Non-pigmented ciliary epithelial cell (primary cell): Measurements from ENCODE around the gene EVL.

Source experiments
- DNase-seq: peaks from one replicate; pipeline ENCODE4 v3.0.0-alpha.2; 2010; ENCODE audit warnings: low read depth

The EVL gene

DNA sequence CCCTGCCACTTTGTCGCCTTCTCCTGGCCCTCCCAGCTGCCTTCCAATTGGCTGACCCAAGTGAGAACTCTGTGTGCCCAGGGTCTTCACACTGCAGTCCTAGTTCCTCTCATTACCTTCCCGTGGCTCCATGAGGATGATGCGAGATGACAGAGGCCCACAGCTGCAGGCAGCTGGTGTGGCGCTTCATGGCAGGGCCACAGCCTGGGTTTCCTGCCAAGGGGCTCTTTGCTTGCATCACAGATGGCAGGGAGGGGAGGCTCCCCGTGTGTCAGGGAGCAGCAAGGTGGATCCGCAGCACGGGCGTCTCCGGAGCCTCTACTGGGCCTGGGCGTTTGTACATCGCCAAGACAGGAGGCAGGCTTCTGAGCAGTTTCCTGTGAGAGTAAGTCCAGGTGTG lies 65.3 kb downstream of the EVL start:
- DNase-seq = no peak

DNA sequence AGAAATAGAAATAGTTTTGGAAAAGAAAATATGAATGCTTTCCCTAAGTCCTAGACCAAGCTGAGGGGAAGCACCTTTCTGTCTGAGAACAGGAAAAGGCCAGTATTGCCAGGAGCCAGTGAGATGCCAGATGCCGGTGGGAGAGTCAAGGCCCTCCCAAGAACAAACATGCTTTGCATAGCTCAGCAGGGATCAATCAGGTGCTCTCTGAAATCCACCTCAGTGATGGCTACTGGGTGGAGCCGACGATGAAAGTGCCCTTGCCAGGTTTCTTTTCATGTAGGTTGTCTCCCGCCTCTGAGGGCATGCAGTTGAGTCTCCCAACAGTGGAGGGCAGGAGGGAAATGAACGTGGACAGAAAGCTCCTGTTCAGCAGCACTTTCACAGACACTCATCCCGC lies 66.0 kb downstream of the EVL start:
- no peak for DNase-seq

DNA sequence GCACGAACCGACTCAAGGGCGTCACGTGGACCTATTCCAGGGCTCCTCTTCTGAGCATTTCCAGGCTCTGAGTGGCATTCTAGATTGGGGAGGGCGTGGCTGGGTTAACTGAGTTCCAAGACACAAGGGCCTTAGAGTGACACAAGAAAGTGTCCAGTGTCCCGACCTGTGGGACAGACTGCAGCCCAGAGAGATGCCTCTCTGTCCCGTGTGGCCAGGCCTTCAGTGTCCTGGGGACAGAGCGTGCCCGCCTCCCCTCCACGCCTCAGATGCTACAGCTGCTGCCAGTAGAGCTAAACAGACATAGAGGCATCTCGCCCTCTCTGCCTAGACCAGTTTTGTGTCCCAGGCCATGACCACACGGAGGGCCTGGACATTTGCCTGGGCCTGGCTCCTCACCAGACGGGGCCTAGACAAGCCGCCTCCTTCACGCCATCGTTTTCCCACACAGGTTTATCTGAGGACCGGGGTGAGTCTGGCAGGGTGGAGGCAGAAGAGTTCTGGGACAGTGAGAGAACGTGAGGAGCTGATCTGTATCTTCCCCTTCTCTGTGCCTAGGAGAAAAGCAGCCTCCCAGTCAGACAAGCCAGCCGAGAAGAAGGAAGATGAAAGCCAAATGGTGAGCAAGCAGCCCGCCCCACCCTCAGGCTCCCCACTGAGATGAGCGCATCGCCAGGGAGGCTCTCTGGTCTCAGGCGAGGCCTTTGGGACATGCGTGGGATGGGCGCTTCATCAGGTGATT lies 67.1 kb downstream of the EVL start:
- no peak for DNase-seq

DNA sequence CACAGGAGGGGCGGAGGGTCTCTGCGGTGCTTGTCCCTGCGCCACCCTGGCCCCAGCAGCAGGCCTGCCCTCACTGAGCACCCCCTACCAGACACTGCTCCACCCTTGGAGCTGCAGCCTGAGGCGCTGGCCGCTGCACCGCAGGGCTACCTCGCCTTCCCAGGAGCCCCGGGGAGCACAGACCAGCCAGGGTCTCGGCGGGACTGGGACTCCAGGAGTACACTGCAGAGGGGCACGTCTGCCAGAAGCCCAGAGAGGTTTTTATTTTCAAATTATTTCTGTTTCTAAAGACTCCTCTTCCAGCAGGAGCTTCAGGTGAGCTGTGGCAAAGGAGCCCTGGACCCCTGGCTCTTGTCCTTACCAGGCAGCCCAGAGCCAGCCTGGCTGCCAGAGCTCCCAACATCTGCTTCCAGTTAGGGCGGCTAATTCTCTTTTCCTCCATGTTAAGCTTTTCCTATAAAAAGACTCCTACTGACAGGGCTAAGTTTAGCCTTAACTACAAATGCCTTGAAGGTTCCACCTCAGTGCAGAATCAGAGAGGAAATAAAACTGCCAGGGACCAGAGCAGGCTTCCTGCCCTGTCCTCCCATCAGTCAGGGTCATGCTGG lies 67.8 kb downstream of the EVL start:
- DNase-seq = no peak

DNA sequence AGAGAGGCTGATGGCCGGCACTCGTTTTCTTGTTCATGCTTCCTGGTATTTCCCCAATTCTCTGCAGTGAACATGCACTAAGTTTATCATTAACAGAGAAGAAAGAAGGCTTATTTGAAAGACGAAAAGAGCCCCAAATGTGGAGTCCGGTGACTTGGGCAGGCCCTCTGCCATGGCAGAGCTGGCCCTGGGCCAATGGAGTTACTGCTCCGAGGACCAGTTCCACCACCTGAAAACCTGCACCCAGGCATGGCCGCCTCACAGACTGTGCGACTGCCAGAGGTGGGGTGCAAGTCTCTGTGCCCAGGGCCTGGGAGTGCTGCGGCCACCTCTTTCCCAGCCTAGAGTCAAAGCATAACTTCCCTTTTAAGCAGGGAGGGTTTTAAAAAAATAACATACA lies 69.4 kb downstream of the EVL start:
- no peak for DNase-seq

DNA sequence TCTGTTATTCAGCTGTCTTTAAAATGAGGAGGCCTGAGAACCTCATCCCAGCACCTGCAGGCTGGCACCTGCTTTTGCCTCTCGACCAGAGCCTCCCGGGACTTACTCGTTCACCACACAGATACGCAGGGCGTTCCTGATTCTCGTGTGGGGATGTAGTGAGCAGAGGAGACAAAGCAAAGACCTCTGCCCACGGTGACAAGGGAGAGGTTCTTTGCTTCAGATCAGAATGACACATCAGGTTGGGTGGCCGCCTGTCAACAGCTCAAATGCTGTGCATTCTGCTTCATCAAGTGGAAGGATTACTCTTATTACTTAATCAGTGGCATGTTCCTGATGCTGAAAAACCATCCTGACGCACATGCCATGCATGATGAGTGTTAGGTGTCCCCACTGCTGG lies 69.9 kb downstream of the EVL start:
- no peak for DNase-seq

DNA sequence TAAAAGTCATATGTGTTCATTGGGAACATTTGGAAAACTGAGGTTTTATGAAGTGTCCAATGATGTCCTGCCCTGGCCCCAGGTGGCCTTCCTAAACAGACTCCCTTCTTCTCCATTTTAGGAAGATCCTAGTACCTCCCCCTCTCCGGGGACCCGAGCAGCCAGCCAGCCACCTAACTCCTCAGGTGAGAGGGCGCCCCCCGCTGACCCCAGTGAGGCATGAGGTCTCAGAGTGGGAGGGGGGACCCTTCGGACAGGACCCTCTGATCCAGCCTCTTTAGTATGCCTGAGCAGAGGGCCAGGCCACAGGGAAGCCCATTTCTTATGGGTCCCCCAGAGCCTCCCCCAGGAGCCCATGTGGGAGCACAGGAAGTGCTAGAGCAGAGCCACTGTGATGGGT lies 70.6 kb downstream of the EVL start:
- no peak for DNase-seq

DNA sequence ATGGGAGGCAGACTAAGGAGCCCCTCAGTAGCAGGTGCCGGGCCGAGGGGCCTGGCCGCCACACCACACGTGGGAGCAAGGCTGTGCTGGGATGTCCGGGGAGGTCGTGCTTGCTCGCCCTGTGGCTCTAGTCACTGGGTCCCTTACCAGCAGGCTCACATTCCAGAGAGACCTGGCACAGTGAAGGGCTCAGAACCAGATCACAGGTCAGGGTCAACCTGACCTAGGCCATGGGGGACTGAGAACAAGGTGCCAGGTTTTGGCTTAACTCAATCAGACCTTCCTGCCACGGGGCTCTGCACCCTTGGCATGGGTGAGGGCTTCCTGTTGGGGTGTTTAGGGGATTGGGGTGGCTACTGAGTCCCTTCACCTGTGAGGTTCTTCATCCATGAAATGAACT lies 72.0 kb downstream of the EVL start:
- DNase-seq = no peak

DNA sequence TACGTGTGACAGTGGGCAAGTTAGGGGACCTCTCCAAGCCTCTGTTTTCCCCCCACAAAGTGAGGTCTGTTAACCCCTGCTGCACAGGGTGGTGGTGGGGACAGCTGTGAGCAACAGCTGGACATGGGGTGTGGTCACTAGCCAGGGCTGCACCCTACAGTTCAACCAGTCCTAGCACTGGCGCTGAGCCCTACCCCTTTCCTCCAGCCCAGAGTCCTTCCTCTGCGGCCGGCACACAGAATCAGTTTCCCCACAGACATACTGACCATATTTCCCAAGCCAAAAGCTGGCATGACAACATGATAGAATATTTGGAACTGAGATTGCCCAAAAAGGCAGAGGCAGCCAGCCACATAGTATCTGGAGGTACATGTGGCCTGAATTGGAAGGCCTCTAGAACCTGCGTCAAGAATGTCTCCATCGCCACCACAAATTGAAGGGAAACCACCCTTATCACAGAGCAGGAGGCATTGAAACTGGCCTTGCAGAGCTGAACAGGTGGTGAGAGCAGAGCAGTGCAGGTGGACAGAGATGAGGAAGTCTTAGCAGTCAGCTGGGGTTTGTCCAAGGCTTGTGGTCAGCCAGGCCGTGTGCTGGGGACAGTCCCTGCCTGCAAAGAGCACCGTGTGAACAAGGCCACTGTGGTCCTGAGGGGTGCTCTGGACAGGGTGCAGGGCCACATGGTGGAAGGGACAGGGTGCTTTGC lies 73.0 kb downstream of the EVL start:
- no peak for DNase-seq

DNA sequence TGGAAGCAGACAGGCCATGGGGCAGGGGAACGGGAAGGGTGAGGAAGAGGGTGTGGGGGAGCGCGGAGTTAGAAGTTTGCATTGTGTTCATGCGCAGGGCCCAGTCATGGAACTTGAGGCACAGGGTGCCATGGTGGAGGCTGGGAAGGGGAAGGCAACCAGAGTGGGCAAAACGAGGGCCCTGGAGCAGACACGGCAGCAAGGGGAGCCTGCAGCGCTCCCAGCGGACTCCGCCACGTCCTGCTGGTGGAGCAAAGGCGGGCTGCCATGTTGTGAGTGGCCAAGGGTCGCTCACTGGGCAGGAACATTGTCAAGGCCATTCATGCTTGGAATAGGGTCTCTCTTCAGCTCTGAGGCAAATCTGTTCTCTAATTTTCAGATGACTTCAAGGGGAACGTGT lies 73.7 kb downstream of the EVL start:
- DNase-seq = no peak

DNA sequence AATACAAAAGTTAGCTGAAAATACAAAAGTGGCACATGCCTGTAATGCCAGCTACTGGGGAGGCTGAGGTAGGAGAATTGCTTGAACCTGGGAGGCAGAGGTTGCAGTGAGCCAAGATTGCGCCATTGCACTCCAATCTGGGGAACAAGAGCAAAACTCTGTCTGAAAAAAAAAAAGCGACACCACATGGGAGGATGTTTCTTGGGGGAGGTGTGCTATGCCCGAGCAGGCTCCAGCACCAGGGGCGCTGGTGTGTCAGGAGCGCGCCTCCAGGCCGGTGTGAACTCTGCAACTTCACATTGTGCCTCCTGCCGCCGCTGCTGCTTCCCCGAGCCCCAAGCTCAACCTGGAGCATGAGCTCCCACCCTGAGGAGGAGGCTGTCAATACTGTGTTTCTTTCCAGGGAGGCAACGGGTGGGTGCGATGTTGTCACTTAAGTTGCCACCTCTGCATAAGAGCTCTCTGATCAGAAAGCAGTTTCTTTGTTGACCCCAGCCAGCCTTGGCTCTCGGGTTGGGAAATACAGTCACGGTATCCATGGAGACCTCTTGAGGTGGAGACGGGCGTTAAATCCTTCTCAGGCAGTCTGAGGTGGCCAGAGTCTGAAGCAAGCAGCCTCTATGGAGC lies 75.3 kb downstream of the EVL start:
- DNase-seq = no peak

DNA sequence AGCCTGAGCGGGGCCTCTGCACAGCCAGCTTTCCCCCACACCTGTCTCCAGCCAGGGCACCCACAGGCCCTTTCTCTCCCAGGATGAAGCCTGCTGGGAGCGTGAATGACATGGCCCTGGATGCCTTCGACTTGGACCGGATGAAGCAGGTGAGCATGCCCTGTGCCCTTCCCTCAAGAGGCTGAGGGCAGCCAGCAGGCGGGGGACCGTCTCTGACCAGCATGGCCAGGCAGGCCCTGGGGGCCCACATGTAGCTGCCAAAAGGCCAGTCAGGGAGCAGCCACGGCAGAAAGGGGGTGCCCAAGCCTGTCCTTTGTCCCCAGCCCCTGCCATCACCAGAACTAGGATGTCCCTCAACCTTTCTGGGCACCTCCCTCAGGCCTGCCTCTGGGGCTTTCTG lies 75.9 kb downstream of the EVL start:
- DNase-seq = no peak

DNA sequence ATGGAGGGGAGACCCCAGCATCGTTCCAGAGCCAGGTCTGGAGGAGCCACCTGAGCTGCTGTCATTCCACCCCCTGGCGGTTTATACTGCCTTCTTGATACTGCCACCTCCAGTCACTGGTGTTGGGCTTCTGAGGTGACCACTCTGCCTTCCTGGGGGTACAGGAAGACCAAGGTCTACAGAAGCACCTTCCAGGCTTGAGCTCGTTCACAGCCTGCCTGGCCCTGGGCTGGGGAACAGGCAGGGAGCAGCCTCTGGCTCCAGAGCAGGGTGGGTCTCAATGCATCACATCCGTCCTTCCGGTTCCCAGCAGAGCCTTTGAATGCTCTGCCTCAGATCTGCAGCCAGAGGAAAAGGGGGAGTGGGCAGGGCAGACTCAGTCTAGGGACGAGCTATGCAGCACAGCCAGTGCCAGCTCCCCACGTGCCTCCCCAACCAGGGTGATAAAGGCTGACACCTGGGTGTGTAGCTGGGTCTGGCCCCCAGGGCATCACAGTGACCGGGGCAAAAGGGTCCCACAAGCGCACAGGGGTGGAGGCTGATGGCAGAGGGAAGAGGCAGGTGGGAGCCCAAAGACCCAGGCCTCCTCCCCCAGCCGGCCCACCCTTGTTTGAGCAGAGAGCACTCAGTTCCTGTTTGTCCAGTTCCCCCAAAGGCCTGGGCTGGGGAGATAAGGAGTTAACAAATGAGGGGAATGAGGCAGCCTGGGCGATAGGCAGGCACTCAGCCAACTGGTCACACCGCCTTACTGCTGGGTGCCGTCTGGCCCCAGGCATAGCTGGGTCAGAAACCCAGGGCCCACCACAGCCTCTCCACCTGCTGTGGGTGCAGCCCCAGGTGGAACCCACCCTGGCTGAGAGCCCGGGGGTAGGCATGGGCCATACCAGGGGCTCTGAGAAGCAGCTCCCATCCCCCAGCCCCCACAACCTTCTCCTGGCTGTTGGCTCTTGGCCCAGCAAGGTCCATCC lies 77.1 kb downstream of the EVL start:
- DNase-seq = no peak

DNA sequence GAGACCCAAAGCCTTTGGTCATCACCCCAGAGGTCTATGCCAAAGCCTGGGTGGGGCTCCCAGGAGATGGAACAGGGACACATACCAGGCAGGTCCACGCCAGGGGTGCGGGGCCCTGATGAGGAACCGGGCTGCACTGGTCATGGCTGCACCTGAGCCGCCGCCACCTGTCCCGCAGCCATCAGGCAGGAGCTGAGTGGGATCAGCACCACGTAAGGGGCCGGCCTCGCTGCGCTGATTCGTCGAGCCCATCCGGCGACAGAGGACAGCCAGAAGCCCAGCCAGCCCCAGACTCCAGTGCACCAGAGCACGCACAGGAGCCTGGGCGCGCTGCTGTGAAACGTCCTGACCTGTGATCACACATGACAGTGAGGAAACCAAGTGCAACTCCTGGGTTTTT lies 78.3 kb downstream of the EVL start:
- no peak for DNase-seq

DNA sequence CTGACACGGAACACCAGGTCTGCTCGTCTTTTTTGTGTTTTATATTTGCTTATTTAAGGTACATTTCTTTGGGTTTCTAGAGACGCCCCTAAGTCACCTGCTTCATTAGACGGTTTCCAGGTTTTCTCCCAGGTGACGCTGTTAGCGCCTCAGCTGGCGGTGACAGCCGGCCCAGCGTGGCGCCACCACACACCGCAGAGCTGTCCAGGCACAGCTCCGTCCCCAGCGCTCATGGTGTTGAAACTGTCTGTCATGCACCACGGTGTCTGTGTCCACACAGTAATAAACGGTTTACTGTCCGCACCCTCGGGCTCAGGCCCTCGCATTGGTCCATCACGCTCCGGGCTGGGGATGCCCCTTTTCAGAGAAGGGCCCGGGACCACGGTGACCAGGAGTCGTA lies 78.7 kb downstream of the EVL start:
- no peak for DNase-seq

DNA sequence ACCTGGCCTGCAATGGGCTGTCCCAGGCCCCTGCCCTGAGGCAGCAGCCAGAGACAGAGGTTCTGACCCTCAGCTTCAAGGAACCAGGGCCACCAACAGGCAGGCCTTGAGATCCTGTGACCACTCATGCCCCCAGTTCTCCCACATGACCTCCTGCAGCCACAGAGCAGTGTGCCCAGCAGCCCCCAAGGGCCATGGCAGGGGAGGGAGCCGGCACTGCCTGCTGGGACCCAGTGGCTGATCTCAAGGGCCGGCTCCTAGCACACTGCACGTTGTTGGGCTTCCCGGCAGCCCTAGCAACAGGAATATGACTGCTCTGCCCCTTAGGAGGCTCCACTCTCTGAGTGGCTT lies 79.4 kb downstream of the EVL start:
- no peak for DNase-seq

DNA sequence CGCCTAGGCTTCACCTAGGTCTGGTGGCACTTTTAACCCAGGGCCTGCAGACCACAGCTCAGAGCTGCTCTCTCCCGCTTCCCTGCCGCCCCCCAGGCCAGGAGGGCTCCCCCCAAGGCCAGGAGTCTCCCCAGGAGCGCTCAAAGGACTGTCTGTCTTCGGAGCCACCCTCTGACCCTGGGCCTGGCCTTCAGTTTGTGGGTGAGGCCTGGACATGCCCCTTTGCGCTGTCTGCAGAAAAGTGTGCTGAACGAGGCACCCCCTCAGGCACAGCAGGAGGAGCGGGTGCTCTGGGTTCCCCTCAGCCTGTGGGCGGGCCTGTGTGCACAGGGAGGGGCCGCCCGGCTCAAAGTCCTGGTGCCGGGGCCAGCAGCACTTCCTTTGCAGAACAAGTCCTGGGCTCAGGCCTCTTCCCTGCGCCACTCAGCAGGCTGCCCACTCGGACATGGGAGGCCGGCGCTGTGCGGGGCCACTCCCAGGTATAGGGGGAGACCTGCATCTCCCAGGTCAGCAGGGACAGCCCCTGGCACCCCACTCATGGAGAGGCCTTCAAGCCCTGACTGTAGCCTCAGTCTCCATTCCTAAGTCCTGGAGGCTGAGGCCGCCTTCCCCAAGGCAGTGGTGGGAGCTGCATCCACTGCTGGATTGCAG lies 79.9 kb downstream of the EVL start:
- DNase-seq = no peak

DNA sequence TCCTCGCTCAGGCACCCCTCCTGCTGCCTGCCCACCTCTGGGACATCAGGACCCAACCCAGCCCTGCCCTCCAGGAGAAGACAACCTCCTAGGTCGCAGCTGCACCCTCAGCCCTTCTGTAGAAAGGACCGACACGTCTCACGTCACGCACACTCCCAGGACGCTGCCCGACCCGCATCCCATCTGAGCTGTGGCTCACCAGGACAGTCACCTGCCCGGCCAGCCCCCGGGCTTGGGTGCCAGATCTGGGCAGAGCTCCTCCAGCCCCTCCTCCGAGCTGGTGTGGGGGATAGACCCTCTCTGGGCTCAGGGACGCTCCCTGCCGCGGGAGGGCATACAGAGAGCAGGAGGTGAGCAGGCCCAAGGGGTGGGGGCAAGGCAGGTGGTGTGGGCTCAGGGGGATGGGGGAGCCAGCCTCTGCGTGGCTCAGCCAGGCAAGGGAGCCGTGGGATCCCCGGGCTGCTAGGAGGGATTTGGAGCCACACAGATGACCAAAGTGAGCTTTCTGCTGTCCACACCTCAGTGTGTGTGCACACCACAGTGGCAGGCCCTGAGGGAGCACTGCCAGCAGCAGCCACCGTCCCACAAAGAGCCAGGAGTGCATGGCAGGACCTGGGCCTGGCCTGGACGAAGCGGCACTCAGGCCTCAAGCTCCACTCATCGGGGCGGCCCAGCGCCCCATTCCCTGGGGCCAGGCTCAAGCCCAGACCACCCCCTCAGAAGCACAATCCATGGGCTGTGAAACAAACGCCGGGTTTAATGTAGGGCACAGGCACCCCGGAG lies 80.7 kb downstream of the EVL start:
- DNase-seq = no peak

DNA sequence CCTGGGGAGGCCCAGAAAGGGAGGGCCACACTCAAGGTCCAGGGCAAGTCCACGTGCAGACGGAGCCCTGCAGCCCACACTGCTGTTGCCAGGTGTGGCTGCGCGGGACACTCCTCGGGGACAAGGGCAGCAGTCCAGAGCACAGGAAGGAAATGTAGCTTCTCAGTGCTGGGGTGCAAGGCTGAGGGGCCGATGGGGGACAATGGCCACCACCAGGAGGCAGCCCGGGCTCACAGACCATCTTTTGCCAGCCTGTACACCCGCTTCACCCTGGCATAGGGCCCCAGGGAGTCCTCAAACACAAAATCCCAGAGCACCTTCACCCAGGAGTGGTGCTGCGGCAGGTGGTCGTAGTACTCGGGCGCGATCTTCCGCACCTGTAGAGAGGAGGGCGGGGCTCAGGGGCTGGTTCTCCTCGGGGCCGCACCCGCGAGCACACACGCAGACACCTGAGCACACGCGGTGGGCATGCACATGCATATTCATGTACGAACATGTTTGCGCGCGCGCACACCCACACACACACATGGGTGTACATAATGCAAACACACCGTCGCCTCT lies 81.4 kb downstream of the EVL start:
- DNase-seq = no peak

DNA sequence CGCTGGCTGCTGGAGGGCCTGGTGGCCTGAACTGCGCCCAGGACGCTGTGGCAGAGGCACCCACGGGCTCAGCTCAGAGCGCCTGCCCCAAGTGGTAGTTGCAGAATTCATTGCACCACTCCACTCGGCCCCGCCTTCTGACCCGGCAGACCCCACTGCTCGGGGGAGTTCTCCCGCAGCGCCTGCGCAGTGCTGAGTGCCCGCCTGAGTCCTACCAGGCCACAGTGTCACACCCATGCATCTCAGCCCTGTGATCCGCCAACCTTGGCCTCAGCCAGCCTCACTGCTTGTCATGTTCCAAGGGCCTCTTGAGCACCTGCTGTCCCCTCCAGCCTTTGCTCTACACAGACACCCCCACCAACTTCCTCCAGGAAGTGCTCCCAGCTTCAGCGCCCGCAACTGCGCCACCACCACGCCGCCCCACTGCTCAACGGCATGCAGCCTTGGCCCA lies 82.0 kb downstream of the EVL start:
- no peak for DNase-seq
